NCI-H446 (cell line): ENCODE results near the gene RAD18.

Source experiments
- DNase-seq, 2 experiments: peaks; one replicate each; lab custom pipeline; 2025; lab: John Stamatoyannopoulos, UW

Gene RAD18

GRCh38 chr3:8835385-8835784 is 127.9 kb downstream of the RAD18 start:
- DNase-seq, result no peak

DNA sequence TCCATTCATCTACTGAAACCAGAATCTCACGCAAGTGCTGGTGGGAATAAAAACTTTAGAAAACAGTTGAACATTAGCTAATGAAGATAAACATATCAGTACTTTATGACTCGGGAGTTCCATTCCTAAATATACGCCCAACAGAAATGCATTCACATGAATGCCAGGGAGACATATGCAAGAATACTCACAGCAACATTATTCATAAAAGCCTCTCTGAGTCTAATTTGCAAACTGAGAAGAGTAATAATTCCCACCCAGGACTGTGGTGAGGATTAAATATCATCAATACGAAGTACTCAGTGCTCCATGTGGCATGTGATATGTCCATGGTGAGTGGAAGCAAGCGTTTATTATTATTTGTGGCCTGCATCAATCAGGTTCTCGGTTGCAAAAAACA is 128.3 kb downstream of the RAD18 start:
- DNase-seq, result no peak

DNA sequence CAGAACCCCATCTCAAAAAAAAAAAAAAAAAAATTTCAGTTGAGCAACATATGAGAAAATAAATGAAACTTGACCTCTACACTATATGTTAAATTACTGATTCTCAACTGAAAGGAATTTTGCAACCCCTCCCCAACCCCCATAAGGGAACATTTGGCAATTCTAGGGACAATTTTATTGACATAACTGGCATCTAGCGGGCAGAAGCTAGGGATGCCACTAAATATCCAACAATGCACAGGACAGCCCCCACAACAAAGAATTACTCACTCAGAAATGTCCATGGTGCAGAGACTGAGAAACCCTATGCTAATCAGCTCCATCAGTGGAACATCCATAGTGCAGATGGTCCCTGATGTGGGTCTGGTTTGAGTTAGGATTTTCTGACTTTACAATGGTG is 135.6 kb downstream of the RAD18 start:
- DNase-seq, result no peak
